Measurements from ENCODE around the gene CDH22.

GRCh38 chr20:46303176-46303956, 4.9 kb downstream of the CDH22 start:
- no peak for TF ChIP-seq FOXM1 (IDR thresholded peaks at IDR 0.05; ENCODE audit: borderline replicate concordance, low read depth)
- no peak for TF ChIP-seq ZBTB7A (IDR thresholded peaks at IDR 0.05; ENCODE audit: low read depth)
- TF ChIP-seq REST (IDR thresholded peaks at IDR 0.05; ENCODE audit: low read depth) = no peak
- TF ChIP-seq RAD21 (IDR thresholded peaks at IDR 0.05; ENCODE audit: low read depth) = no peak
- no peak for TF ChIP-seq TAF1 (IDR thresholded peaks at IDR 0.05; ENCODE audit: low read depth)
- no peak for TF ChIP-seq EP300 (IDR thresholded peaks at IDR 0.05; ENCODE audit: borderline replicate concordance)
- TF ChIP-seq, protein P1, sequence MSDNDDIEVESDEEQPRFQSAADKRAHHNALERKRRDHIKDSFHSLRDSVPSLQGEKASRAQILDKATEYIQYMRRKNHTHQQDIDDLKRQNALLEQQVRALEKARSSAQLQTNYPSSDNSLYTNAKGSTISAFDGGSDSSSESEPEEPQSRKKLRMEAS (IDR thresholded peaks at IDR 0.05) = no peak
- no peak for TF ChIP-seq TCF12 (IDR thresholded peaks at IDR 0.05; ENCODE audit: low read depth)
